Calu3 (cell line): ENCODE measurements around the gene CNTNAP4. TPM values are rescaled to one million over a fixed set of nuclear protein-coding genes. Genes with fewer than 3 reads are reported as not detected.
A peak's percentile ranks its signal among the peaks of the same experiment; 100 is the strongest.

Experiments
- BruUV-seq: library from RNA; stranded (reverse); fragments of 400-500 nt; replicated peaks from 2 replicates; lab custom pipeline; 2021; lab: Mats Ljungman, UMichigan
- CTCF ChIA-PET: fragments of 300-600 bp; sonication (Branson Sonifier 250); formaldehyde crosslinking; loops from one replicate; lab custom pipeline; 2022; ENCODE audit warnings: antibody characterized with exemption; lab: Charles Lee
- DNase-seq: peaks from one replicate; pipeline ENCODE4 v3.0.0; 2022
- H3K27ac Mint-ChIP-seq: one replicate; pipeline ENCODE4 v1.8.0; 2022; ENCODE audit warnings: mixed read lengths; ENCODE audit not compliant: unreplicated experiment
- H3K27me3 Mint-ChIP-seq: one replicate; pipeline ENCODE4 v1.8.0; 2022; ENCODE audit warnings: mixed read lengths; ENCODE audit not compliant: unreplicated experiment
- H3K36me3 Mint-ChIP-seq: one replicate; pipeline ENCODE4 v1.8.0; 2022; ENCODE audit warnings: mild to moderate bottlenecking, moderate library complexity, mixed read lengths; ENCODE audit not compliant: insufficient read depth, unreplicated experiment
- H3K4me1 Mint-ChIP-seq: one replicate; pipeline ENCODE4 v1.8.0; 2022; ENCODE audit warnings: mild to moderate bottlenecking, low read depth, mixed read lengths; ENCODE audit not compliant: unreplicated experiment
- H3K4me3 Mint-ChIP-seq: one replicate; pipeline ENCODE4 v1.8.0; 2022; ENCODE audit warnings: mild to moderate bottlenecking, low read depth, moderate library complexity, mixed read lengths; ENCODE audit not compliant: unreplicated experiment
- H3K9me3 Mint-ChIP-seq: one replicate; pipeline ENCODE4 v1.8.0; 2022; ENCODE audit warnings: low read depth, mixed read lengths; ENCODE audit not compliant: unreplicated experiment
- CTCF ChIP-seq: fragments of 200-600 bp; IDR thresholded peaks from one replicate; pipeline ENCODE4 v1.8.0; 2022; ENCODE audit warnings: antibody characterized with exemption; ENCODE audit not compliant: unreplicated experiment
- intact Hi-C: fragments of 100-400 bp; cut with micrococcal nuclease; formaldehyde crosslinking; loops from one replicate; pipeline ENCODE4 v1.10.0; 2022; ENCODE audit not compliant: unreplicated experiment
- total RNA-seq: library from RNA; stranded (reverse); gene quantifications from 2 replicates; pipeline ENCODE4 v1.2.3, GENCODE V29; 2022

CNTNAP4 gene
- total RNA-seq, 1 experiment from 2014 or later, result not detected

GRCh38 chr16:76573281-76573680 lies 296.1 kb downstream of the CNTNAP4 start:
- intact Hi-C loops, result no loop called here
- Mint-ChIP-seq H3K27me3 (no peaks in the 10 kb centered on the region), H3K9me3 (no peaks in the 10 kb centered on the region), H3K4me3 (no peak overlapping the region), H3K27ac (no peak overlapping the region), H3K36me3 (no peaks in the 10 kb centered on the region), H3K4me1 (peaks cover 32% of the 10 kb centered on the region)
- no peak for DNase-seq
- CTCF ChIA-PET, result no interaction called here
- no peak for TF ChIP-seq CTCF
- no TSS peak for BruUV-seq

- peak; percentile 35 for DNase-seq
- Mint-ChIP-seq H3K4me3 (no peak overlapping the region), H3K36me3 (no peaks in the 10 kb centered on the region), H3K4me1 (peaks cover 32% of the 10 kb centered on the region), H3K27ac (peak overlapping the region; percentile 63), H3K9me3 (no peaks in the 10 kb centered on the region), H3K27me3 (no peaks in the 10 kb centered on the region)
- CTCF ChIA-PET, result interaction anchor here (0.6 kb wide), 1 partner anchor 1037 kb away, joined by 3 read pairs; no protein-coding TSS in a partner anchor
- no TSS peak for BruUV-seq
- intact Hi-C loops, result no loop called here
- no peak for TF ChIP-seq CTCF
These were observed 297.4 kb downstream of the CNTNAP4 start for GRCh38 chr16:76574651-76575050.

GRCh38 chr16:76576526-76576925 lies 299.3 kb downstream of the CNTNAP4 start:
- intact Hi-C loops, result no loop called here
- DNase-seq, result no peak
- Mint-ChIP-seq H3K9me3 (no peaks in the 10 kb centered on the region), H3K4me3 (no peak overlapping the region), H3K36me3 (no peaks in the 10 kb centered on the region), H3K27ac (no peak overlapping the region), H3K4me1 (peaks cover 32% of the 10 kb centered on the region), H3K27me3 (no peaks in the 10 kb centered on the region)
- CTCF ChIA-PET, result no interaction called here
- TF ChIP-seq CTCF, result no peak
- no TSS peak for BruUV-seq

GRCh38 chr16:76577003-76577402 lies 299.8 kb downstream of the CNTNAP4 start:
- CTCF ChIA-PET, result no interaction called here
- no peak for TF ChIP-seq CTCF
- BruUV-seq, result no TSS peak
- no peaks in the 10 kb centered on the region for H3K36me3 Mint-ChIP-seq
- H3K27ac Mint-ChIP-seq, result no peak overlapping the region
- intact Hi-C loops, result no loop called here
- H3K4me1 Mint-ChIP-seq, result peaks cover 32% of the 10 kb centered on the region
- DNase-seq, result peak; percentile 16
- H3K27me3 Mint-ChIP-seq, result no peaks in the 10 kb centered on the region
- peaks cover 2% of the 10 kb centered on the region for H3K9me3 Mint-ChIP-seq
- no peak overlapping the region for H3K4me3 Mint-ChIP-seq
